Measurements from ENCODE around the gene IL17C. TPM values are rescaled to one million over a fixed set of nuclear protein-coding genes. Genes with fewer than 3 reads are reported as not detected.
A peak's percentile ranks its signal among the peaks of the same experiment; 100 is the strongest.

IL17C gene, protein sequence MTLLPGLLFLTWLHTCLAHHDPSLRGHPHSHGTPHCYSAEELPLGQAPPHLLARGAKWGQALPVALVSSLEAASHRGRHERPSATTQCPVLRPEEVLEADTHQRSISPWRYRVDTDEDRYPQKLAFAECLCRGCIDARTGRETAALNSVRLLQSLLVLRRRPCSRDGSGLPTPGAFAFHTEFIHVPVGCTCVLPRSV
- total RNA-seq = not detected
- long read RNA-seq = 0 reads

DNA sequence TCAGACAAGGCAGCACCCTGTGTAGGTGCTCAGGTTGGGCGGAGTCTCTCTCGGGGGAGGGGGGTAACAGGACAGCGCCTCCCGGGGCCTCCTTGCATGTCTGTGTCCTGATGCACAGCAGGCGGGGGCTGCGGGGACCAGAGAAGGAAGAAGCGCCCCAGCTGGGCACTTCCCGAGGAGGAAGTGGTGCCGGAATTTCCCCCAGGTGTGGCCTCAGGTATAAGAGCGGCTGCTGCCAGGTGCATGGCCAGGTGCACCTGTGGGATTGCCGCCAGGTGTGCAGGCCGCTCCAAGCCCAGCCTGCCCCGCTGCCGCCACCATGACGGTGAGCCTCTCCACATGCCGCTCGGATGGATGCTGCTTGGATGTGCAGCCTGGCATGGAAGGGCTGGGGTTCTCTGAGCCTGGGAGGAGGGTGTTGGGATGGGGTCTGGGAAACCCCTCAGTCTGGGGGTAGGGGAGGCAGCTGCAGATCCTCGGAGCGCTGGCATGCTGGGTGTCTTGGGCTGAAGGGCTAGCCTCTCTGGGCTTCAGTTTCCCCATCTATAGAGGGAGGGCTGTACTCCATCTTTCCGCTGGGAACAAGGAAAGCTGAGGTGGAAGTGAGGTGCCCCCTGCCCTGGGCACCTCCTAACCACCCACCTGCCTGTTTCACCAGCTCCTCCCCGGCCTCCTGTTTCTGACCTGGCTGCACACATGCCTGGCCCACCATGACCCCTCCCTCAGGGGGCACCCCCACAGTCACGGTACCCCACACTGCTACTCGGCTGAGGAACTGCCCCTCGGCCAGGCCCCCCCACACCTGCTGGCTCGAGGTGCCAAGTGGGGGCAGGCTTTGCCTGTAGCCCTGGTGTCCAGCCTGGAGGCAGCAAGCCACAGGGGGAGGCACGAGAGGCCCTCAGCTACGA lies at the start of gene IL17C:
Gene IL17C, plus strand, starts transcription at position 250 of the 908 bp plus-strand sequence. Its CDS starts 70 bp downstream, at position 320.
- intact Hi-C loops (cut with DNase I) = no loop called here
- ATAC-seq (no peak), DNase-seq (no peak)

- intact Hi-C loops (cut with DNase I) = no loop called here
- no peak for ATAC-seq
- DNase-seq = no peak
These were observed 49.6 kb upstream of the IL17C start for GRCh38 chr16:88588754-88589153.

DNA sequence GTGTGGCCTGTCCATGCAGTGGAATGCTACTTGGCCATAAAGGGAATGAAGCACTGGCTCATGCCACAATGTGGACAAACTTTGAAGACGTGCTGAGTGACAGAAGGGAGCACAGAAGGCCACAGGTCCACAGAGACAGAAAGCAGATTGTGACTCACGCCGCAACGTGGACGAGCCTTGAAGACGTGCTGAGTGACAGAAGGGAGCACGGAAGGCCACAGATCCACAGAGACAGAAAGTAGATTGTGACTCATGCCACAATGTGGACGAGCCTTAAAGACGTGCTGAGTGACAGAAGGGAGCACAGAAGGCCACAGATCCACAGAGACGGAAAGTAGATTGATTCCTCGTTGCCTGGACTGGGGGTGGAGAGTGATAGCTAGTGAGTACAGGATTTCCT lies 48.9 kb upstream of the IL17C start:
- intact Hi-C loops (cut with DNase I) = no loop called here
- DNase-seq (no peak), ATAC-seq (no peak)

DNA sequence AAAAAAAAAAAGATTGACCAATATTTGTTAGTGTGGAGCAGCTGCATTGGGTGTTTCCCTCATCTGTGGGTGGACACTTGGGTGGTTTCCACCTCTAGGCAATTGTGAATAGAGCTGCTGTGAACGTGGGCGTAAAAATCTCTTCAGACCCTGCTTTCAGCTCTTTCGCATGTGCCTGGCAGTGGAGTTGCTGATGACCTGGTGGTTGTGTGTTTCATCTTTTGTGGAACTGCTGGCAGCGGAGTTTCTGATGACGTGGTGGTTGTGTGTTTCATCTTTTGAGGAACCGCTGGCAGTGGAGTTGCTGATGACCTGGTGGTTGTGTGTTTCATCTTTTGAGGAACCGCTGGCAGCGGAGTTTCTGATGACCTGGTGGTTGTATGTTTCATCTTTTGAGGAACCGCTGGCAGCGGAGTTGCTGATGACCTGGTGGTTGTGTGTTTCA lies 46.8 kb upstream of the IL17C start:
- DNase-seq (peak; percentile 41), ATAC-seq (peak in 1 of 2 donors; percentile 45)
- intact Hi-C loops (cut with DNase I) = no loop called here

DNA sequence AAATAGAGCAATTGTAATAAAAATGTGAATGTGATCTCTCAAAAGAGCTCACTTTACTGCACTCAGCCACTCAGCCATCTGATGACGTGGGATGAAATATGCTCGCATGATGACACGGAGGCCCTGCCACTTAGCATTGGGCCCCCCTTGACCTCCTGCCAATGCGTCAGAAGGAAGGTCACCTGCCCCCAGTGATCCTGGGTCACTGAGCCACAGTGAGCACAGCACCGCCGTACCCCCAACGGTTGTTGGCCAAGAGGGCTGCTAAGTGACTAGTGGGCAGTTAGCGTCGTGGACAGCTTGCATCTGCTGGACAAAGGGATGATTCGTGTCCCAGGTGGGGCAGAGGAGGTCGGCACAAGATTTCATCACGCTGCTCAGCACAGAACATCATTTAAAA lies 45.3 kb upstream of the IL17C start:
- no peak for ATAC-seq
- intact Hi-C loops (cut with DNase I) = no loop called here
- DNase-seq = no peak

DNA sequence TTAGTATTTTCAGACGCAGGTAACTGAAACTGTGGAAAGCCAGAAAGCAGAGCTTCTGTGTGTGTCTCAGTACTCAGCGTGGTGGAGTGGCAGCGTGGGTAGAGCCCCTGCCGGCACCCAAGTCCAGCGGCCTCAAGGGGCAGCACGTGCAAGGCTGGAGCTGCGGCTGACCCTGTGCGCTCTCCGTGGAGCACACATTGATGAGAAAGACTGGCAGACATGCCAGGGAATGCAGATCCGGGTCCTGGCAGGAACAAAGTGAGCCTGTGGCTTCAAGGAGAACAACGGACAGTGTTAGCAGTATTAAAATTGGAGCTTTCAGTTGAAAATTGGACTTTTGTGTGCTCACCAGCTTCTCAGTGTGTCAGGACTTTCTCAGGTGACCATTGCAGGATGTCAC lies 44.9 kb upstream of the IL17C start:
- no peak for DNase-seq
- intact Hi-C loops (cut with DNase I) = no loop called here
- peak; percentile 14 to 69 for ATAC-seq

GRCh38 chr16:88593910-88594309 lies 44.5 kb upstream of the IL17C start:
- ATAC-seq = no peak
- intact Hi-C loops (cut with DNase I) = no loop called here
- no peak for DNase-seq

DNA sequence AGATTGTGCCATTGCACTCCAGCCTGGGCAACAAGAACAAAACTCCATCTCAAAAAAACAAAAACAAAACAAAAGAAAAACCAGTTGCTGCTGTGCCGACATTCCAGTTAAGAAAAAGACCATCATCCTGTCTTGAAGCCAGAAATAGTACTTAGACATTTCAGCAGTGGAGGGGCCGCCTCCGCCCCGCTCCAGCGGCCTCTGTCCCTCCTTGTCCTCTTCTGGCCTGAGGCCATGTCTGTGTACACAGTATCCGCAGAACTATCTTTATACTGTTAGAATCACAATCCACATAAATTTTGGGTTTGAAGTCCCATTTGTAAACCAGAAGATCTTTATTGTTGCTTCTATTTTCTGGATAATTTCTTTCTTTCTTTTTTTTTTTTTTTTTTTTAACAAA lies 43.3 kb upstream of the IL17C start:
- intact Hi-C loops (cut with DNase I) = no loop called here
- DNase-seq = no peak
- ATAC-seq = no peak

DNA sequence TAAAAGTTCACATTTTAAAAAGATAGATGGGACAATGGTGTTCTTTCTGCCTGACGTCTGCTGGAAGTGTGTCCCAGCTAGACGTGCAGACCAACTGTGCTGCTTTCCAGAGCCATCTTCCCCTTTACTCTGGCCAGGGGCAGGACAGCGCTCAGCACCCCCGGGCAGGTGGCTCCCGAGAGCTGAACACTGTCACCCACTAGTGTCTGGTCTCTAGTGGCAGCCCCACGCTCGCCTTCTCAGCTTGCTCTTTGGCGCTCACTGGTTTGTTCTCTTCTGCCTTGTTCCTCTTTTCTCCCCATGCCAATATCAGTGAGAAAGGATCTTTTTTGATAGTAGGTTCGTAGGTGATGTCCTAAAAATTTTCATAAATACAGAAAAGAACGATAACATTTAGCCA lies 42.5 kb upstream of the IL17C start:
- intact Hi-C loops (cut with DNase I) = no loop called here
- no peak for DNase-seq

GRCh38 chr16:88596483-88596882 lies 41.9 kb upstream of the IL17C start:
- no peak for DNase-seq
- intact Hi-C loops (cut with DNase I) = no loop called here
- ATAC-seq = peak in 1 of 2 donors; percentile 10

More for the DNA sequence above, 42.5 kb upstream of the IL17C start:
- no peak for ATAC-seq

DNA sequence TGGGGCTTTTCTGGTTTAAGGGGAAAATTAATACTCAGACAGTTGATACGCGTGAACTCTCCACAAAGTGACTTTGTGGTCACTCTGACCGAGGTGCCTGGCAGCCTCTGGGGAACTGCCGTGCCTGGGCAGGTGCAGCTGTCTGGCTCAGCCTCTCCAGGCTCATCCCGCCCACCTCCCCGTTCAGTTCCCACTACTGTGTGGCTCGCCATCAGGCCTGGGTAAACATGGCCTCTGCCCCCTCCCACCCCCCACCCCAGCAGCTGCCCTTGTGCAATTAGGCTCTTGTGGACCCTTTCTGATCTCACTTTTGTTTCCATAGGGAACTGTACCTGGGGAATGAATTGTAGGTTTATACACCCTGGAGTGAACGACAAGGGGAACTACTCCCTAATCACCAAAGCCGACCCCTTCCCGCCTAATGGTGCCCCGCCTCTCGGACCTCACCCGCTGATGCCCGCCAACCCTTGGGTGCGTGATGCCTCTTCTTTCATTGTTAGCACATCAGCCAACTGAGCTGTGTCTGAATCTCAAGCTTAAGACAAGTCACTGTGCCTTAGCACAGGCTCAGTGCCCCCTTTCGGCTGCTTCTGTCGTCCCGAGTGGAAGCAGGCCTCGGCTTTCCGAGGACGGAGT lies 40.4 kb upstream of the IL17C start:
- ATAC-seq = no peak

GRCh38 chr16:88599092-88599733 lies 39.2 kb upstream of the IL17C start:
- peak; percentile 80 to 85 for ATAC-seq
- intact Hi-C loops (cut with DNase I) = no loop called here
- DNase-seq = peak; percentile 84

More for the DNA sequence above, 40.4 kb upstream of the IL17C start:
- intact Hi-C loops (cut with DNase I) = no loop called here
- DNase-seq = no peak

- peak; percentile 12 to 24 for ATAC-seq
- DNase-seq = peak; percentile 45
- intact Hi-C loops (cut with DNase I) = no loop called here
These were observed 38.4 kb upstream of the IL17C start for GRCh38 chr16:88599825-88600538.

DNA sequence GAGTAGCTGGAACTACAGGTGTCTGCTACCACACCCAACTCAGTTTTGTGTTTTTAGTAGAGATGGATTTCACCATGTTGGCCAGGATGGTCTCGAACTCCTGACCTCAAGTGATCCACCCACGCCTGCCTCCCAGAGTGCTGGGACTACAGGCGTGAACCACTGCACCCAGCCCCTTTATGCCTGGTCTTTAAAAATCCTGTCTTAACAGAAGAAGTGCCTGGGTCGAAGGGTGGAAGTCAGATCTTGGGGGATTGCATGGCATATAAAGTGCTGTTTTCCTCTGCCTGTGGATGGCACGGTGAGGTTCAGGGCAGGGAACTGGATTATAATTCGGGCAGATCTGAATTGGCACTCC lies 37.9 kb upstream of the IL17C start:
- ATAC-seq = no peak
- no peak for DNase-seq
- intact Hi-C loops (cut with DNase I) = no loop called here

DNA sequence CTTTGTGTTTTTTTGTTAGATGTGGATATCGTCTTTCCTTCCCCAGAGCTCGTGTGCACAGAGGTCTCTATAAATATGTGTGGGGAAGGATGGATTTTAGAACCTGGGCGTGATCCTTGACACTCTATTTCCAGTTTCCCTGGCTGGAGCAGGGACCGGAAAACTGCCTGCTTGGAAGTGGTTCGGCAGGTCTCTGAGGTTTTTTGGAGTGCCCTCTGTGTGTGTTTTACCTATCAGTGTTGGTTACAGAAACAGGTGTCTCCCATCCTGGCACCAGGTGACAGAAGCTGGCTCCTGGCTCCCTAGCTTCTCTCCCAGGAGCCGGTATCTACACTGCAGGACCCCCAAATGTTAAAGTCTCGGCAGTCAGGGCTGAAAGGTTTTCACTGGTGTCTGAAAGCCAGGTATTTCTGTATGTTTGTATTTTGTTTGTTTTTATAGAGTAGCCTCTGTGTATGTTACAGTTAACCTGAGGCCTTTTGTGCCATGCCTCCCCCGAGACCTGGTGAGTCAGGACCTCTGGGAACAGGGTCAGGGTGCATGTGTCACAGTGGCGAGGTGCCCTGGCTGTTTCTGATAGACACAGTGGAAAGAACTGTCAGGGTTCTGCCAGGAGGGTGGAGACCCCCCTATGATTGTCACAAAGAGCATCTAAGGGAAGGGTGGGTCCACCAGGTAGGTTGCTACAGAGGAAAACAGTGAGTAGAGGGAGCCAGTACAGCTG lies 36.9 kb upstream of the IL17C start:
- intact Hi-C loops (cut with DNase I) = no loop called here
- DNase-seq = no peak
- no peak for ATAC-seq

GRCh38 chr16:88602091-88602490 lies 36.3 kb upstream of the IL17C start:
- DNase-seq = no peak
- intact Hi-C loops (cut with DNase I) = no loop called here

GRCh38 chr16:88605186-88606147 lies 32.9 kb upstream of the IL17C start:
- ATAC-seq (no peak), DNase-seq (no peak)
- intact Hi-C loops (cut with DNase I) = no loop called here

More at GRCh38 chr16:88602091-88602490, 36.3 kb upstream of the IL17C start:
- no peak for ATAC-seq
